Posterior cingulate gyrus (tissue), 11 donors: ENCODE measurements around the gene GSC2.
A peak's percentile ranks its signal among the peaks of the same experiment; 100 is the strongest.

Experiments used
- DNase-seq, 10 donors: peaks; one replicate each; pipeline versions ENCODE4 v3.0.0 to v3.0.0-alpha.2; 2020 to 2021; ENCODE audit warnings: mixed read lengths in 3 of 10
- intact Hi-C: fragments of 100-400 bp; cut with DNase I; formaldehyde crosslinking; loops from one replicate; pipeline ENCODE4 v1.15.1; 2023

GSC2 gene

DNA sequence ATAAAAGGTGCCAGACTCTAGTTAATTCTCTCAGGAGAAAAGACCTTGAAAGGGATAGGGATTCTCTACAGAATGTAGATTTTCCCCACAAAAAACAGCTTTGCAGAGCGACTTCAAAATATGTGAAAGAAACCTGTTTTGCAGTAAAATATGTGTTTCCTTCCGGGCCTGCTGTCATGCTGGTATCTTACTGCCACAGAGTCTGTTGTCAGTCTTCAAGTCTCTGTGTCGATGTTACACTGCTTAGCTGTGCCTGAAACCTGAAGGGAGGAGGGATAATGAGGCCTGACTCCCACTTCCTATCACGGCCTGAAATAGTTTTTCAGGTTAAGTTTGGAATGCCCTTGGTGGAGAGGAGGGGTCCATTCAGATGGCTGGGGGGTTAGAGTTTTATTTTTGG, 26.2 kb downstream of the GSC2 start:
- no peak for DNase-seq

DNA sequence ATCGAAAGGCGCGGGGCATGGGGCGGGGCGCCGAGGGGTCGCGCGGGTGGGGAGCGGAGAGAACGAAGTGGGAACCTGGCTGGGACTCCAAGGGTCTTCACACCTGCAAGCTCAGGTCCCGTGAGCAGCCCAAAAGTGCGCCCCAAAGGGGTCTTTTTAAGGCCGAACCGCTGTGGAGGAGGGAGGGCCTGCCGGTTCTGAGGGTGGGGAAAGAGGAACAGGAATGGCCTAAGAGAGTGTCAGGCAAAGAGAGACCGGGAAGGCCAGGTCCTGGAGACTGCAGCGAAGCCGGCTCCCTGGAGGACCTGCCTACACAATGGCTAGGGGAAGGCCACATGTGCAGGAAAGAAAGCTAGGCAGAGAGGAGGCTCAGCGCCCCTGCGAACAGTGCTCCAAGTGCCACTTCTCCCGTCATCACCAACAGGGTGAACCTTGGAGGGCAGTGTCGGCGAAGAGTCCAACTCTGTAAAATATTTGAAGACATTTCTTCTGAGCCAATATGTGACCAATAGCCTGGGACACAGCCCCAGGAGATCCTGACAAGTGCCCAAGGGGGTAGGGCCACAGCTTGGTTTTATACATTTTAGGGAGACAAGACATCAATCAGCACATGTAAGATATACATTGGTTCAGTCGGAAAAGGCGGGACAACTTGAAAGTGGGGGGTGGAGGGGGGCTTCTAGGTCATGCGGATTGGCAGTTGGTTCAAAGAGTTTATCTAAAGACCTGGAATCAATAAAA, 27.2 kb downstream of the GSC2 start:
- peak in 2 of 10 donors; percentile 23 to 27 for DNase-seq
- intact Hi-C loops: loop anchor here (2.0 kb wide), 1 partner anchor 22 kb away; the partner anchor contains the start of gene ESS2

More for the DNA sequence above, 26.2 kb downstream of the GSC2 start:
- intact Hi-C loops: loop anchor here (2.0 kb wide), 1 partner anchor 21 kb away; the partner anchor contains the start of gene ESS2

DNA sequence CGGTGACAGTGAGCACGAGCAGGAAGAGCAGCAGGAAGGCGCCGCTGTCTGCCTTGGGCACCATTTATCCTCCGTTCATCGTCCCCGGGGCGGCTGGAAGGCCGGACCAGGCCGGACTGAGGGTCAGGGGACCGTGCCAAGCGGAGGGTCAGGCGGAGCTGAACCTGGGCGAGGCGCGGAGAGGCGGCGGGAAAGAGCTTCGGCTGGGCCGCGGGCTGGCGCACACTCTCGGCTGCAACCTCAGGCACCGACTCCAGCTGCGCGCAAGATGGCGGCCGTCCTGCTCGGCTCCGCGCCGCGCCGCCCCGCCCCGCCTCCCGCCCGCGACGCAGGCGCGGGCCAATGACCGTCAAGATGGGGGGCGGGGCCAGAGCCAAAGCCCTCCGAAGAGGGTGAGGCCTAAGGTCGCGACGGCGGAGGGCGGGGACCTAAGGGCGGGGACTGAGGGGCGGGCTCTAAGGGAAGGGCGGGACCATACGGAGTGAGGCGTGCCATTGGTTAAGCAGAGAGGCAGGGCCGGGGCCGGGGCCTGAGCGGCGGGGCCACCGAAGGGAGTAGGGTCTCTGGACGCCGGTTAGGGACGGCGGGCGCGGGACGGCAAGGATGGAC, 27.8 kb downstream of the GSC2 start, which contains the start of gene DGCR2:
Gene DGCR2 (minus strand): TSS at position 270 of the 609 bp plus-strand sequence. CDS start 206 bp downstream, at position 64.
- DNase-seq: peak; percentile 93 to 99 (median 98)
- intact Hi-C loops: loop anchor here (2.0 kb wide), 1 partner anchor 23 kb away; the partner anchor contains the start of gene ESS2

DNA sequence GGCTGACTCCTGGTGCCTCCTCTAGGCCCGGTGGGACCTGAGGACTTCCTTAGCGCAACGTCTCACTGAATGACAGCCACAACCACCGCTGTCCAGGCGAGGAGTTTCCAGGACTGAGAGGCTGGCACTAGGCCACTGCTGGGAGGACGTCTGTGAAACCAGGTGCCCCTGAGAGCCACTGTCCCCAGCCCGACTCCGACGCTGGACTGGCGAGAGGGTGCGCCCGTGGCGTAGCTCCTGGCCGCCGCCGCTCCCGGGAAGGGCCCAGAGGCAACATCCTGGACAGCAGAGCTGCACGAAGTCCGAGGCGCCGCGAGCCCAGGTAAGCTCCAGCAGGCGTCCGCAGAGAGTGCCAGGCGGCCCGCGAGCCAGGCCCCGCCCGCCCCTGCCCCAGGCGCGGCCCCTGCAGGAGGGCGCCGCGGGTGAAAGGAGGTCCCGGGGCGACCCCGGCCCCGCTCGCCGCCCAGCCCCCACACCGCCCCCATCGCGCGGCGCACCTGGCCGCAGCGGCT, 28.4 kb downstream of the GSC2 start:
- intact Hi-C loops: loop anchor here (2.0 kb wide), 1 partner anchor 23 kb away; the partner anchor contains the start of gene ESS2
- peak in 7 of 10 donors; percentile 22 to 89 (median 33) for DNase-seq

DNA sequence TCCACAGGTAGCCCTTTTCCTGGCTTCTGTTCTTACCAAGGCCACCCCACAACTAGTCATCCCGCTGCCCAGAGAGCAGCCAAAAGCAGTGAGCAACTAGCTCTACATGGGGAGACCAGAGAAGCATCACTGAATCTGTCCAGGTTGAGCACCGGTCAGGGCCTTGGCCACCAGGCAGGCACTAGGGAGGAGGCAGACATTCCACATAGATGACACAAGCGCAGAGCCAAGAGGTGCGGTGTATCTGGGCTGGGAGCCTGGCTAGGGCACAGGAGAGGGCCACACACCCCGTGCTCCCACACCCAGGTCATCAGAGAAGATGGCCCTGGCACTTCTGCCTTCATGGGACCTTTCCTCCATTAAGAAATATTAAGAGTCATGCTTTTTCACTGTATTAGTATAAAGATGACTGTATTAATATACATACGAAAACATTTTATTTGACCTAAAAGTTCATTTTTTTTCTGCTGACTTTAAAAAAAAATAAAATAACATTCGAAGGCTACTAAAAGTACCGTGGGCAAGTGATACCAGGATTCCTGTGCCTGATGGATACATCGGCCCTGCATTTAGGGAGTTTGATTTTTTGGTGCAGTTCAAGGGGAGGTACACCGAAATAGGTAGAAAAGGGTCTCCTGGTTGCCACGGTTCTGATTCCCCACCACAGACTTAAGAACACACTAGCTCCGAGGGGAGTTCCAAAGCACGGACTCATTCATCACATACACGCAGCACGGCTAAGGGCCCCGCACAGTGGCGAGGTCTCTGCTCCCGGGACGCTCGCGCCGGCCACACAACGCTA, 29.1 kb downstream of the GSC2 start:
- DNase-seq: peak in 1 of 10 donors; percentile 78

DNA sequence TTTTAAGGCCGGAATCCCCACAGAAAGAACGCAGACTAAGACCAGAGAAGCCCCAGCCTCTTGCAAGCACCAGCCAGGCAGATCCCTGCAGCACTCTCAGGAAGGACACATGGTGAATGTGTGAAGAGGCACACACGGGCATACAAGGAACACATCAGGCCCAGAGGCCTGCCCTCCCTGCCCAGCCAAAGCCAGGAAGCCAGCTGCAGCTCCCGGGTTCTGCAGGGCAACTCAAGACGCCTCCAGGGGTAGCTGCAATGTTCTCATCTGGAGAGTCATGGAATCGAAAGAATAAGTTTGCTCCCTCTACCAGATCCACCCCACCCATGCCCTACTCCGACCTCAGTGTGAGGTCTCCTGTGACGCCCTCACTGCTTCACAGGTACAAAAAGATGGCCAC, 30.1 kb downstream of the GSC2 start:
- intact Hi-C loops: no loop called here
- DNase-seq: peak in 1 of 10 donors; percentile 54

More for the DNA sequence above, 29.1 kb downstream of the GSC2 start:
- intact Hi-C loops: no loop called here

DNA sequence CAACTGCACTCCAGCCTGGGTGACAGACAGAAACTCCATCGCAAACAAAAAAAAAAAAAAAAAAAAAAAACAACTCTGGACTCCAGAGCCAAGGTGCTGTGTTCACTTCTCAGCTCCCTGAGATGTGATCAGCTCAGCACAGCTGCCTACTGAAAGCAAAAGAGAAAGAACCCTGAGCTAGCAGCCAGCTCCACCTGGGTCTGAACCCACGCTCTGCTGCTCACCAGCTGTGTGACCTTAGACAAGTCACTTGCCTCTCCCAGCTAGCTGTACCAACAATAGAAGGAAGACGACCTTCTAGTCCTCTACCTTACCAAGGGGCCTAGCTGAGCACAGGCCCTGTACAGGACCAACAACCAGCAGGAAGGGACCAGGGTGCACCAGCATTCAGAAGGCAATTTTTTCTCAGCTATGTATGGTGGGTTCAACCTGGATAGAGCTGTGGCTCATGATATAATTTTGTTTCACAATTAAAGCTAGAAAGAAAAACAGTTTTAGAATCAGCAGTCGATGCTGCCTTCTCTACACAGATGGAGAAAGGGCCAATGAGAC, 31.7 kb downstream of the GSC2 start:
- peak in 1 of 10 donors; percentile 22 for DNase-seq

DNA sequence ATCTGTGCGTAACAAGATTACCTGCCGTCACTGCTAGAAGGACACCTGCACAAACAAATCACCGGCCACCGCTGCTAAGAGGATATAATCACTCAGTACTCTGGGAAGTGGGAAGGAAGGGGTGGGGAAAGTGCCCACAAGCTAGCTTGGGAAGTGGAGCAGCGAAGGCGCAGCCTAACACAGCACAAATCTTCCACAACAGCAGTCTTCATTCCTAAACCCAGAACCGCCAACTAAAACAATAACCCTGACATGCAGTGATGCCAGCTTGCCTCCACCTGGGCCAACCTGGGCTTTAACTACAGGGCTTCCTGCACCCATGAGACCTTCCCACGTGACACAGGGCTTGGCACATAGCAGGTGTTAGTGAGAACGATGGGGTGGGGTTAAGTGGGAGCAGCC, 33.0 kb downstream of the GSC2 start:
- intact Hi-C loops: no loop called here
- no peak for DNase-seq

More for the DNA sequence above, 31.7 kb downstream of the GSC2 start:
- intact Hi-C loops: no loop called here

DNA sequence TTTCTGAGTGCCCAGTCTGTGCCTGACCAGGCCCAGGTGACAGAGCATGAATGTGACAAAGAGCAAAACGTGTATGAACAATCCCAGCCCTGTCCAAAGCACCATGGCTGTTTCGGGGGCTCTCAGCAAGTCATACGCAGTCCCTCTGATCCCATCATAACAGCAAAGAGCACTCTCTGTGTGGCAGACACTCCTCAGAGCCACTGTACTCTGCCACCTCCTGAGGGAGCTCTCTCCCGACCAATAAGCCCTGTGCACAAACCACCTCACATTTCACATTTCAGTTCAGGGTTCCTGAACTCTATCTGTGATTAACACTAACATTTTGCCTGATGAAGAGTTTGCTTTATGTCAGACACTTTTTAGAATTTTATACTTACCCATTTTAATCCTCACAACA, 34.5 kb downstream of the GSC2 start:
- DNase-seq: peak in 1 of 10 donors; percentile 55
- intact Hi-C loops: no loop called here

DNA sequence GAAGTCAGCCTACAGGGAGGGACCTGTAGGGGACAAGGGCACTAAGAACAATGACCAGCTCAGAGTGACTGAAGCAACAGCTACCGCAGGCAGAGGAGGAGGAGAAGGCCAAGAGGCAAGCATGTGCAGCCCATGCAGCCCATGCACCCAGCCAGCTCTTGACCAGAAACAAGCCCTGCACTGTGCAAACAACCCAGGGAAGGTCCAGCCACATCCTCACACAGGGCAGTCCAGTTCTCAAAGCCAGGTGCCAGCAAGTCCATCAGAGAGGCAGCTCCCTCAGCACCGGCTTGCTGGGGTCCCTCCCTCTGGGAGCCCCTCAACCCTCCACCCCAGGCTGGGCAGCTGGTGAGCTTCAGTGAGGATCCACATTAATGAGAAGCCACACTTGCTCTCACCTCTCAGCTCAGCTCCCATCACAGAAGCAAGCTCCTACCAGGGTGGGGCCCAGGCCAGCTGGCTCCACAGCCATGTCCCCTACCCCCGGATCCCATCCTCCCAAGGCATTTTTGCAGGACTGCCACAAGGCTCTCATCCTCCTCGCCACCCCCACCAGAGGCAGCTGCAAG, 35.0 kb downstream of the GSC2 start:
- intact Hi-C loops: no loop called here
- DNase-seq: peak in 1 of 10 donors; percentile 76

DNA sequence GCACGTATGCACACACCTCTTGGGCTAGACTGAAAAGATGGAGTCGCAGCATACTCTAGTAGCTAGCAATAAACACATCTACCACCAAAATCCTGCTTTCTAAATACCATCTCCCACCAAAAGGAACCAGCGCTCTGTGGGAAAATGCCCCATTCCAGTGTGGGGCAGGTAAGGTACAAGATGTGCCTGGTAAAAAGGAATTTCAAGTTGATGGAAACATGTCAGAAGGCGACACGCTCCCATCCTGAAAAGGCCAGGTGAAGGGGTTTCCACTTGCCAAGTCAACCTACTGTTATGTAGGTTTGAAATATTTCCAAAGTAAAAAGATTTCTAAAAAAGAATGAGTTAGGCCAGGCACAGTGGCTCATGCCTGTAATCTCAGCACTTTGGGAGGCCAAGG, 36.7 kb downstream of the GSC2 start:
- intact Hi-C loops: no loop called here
- no peak for DNase-seq

DNA sequence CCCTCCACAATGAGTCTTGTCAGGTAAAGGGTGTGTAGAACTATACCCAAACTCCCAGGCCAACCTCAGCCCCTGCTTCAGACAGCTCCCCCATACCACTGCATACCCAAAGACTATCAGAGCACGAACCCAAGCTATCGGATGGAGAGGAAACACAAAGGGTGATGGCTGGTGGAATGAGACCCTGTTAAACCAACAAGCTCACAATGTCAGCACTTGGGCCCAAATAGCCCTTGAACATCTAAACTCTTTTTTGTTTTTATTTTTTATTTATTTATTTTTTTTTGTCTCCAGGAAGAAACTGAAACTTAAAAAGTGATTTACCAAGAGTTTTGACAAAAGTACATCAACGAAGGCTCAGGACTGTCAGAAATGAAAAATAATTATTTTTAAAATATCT, 38.5 kb downstream of the GSC2 start:
- no peak for DNase-seq
- intact Hi-C loops: no loop called here

DNA sequence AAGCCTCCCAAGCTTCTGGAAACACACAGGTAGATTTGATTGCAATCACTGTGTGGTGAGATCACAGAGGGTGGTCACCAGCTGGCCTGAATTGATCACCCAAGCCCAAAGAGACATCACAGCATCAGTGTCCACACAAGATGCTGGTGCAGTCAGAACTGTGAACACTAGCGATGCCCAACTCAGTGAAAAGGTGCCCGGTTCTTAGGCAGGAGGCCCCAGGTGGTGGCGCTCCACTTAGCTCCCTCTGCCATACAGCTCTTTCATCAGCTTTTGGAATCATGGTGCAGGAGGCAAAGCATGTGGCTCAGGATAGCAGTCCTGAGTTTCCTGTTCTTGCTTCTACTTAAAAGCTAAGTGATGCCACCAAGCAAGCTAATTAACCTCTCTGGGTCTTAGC, 39.0 kb downstream of the GSC2 start:
- DNase-seq: peak in 1 of 10 donors; percentile 53
- intact Hi-C loops: no loop called here

DNA sequence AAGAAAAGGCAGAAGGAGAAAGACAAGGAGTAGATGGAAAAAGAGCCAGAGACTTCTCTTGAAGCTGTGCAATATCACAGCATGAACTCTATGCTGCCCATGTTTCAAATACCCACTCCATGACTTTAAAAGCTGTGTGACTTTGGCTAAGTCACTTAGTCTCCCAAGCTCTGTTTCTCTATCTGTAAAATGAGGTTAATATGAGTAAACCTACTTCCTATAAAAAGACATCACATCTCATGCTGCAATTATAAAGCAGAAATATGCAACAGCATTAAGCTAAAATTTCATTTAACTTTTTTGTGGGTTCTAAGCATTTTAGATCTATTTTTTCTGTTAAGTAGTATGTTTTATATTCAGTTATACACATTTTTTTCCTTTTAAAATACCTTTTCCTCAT, 39.4 kb downstream of the GSC2 start:
- intact Hi-C loops: no loop called here
- DNase-seq: no peak

DNA sequence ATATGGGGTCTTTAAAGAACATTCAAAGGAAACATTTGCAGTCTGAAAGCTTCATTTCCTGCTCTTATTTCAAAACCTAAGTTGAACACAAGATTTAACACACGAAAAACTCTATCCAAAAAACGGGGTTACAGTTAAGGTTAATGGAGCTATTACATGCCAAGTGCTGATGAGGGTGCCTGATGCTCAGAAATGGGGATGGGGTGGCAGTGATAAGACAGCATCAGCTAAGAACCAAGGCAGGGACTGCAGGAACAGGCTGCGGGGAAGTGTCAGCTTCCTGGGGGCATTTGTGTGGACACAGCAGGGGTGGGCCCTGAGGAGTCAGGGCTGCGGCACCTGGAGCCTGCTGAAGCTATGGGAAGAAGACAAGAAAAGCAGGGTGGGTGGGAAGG, 40.0 kb downstream of the GSC2 start:
- no peak for DNase-seq
- intact Hi-C loops: no loop called here

DNA sequence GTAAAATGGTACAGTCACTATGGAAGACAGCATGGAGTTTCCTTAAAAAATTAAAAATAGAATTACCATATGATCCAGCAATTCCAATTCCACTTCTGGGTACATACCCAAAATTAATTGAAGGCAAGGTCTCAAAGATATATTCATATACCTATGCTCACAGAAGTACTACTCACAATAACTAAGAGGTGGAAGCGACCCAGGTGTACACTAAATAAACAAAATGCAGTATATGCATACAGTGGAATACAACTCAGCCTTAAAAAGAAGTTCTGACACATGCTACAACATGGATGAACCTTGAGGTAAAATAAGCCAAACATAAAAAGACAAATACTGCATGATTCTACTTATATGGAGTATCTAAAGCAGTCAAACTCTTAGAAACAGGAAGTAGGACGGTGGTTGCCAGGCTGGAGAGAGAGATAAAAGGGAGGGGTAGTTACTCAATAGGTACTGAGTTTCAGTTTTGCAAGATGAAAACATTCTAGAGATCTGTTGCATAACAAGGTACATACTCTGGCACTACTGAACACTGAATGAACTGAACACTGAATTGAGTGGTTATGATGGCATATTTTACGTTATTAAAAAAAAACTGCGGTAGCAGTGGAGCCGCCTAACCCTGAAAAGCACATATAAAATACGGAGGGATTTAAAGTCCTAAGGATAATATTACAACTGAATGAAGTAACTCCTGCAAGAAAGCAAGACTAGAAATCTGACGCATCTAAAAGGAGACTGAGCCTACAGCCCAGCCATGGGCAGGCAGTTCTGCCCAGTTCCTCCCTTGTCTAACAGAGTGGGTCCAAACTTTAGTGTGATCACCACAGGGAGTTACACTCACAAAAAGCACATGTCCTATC, 40.7 kb downstream of the GSC2 start:
- intact Hi-C loops: no loop called here
- DNase-seq: no peak

DNA sequence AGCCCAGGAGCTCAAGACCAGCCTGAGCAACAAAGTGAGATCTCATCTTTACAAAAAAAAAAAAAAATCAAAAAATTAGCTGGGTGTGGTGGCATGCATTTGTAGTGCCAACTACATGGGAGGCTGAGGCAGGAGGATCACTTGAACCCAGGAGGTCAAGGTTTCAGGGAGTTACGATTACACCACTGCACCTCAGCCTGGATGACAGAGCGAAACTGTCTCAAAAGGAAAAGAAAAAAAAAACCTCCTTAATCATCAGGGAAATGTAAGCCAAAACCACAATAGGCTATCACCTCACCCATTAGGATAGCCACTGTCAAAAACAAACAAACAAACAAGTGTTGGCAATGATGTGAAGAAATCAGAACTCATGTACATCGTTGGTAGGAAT, 41.3 kb downstream of the GSC2 start:
- intact Hi-C loops: no loop called here
- DNase-seq: no peak

DNA sequence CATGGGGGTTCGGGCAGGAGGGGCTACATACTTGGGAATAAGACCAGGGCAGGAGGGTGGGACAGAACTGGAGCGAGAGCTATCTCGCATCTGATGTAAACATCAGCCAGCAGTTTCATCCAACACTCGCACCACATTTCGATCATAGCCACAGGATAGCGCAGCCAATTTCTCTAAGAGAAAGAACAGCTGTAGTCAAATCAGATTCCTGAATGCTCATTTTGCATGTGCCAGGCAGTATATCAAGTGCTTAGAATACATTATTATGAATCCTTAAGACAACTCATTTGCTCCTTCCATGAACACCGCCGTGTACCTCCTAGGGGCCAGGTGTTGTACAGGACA, 42.4 kb downstream of the GSC2 start:
- DNase-seq: no peak
- intact Hi-C loops: no loop called here
